ENCODE measurements around the gene OR6N1. TPM values are rescaled to one million over a fixed set of nuclear protein-coding genes. Genes with fewer than 3 reads are reported as not detected.

OR6N1 gene
- total and polyA plus RNA-seq, 2 of the 4 experiments (the other 2 are of a cell fraction) = not detected

DNA sequence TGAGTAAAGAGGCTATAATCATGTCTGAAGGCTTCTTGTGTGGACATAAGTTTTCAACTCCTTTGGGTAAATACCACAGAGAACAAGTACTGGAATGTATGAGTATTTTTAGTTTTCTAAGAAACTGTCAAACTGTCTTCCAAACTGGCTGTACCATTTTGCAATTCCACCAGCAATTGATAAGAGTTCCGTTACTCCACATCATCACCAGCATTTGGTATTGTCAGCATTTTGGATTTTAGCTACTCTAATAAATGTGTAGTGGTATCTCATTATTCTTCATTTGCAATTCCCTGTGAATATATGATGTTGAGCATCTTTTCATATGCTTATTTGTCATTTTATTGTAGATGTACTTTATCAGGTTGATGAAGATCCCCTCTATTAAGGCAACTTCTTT is 49.7 kb upstream of the OR6N1 start:
- in situ Hi-C loops (cut with MboI; ENCODE audit: low sequenced_read_pairs) = no loop called here
- Histone ChIP-seq H3K4me2 (ENCODE audit: low read depth, low read length) (no peak overlapping the region), H2AK5ac (ENCODE audit: low read depth, low read length) (no peak overlapping the region), H4K20me1 (ENCODE audit: insufficient read depth, low read length) (no peaks in the 10 kb centered on the region), H3K9me3 (ENCODE audit: control insufficient read depth, insufficient read depth, low read length) (no peaks in the 10 kb centered on the region), H4K8ac (ENCODE audit: low read depth in 2 of 2, low read length in 2 of 2) (no peak overlapping the region), H2AFZ (replicated peaks; ENCODE audit: low read length, poor library complexity) (no peak overlapping the region), H3K56ac (ENCODE audit: extremely low read depth, insufficient read depth, low read length) (no peak overlapping the region), H3K23ac (ENCODE audit: low read depth, low read length) (no peak overlapping the region), H2BK120ac (ENCODE audit: low read depth, low read length) (no peak overlapping the region), H3K27me3 (ENCODE audit: control insufficient read depth, insufficient read depth, low read length) (no peaks in the 10 kb centered on the region), H3K9me1 (ENCODE audit: insufficient read depth, low read length) (no peaks in the 10 kb centered on the region), H3K27ac (ENCODE audit: insufficient read depth, low read length) (no peak overlapping the region), H2BK20ac (ENCODE audit: low read depth, low read length) (no peak overlapping the region), H3K18ac (ENCODE audit: low read depth, low read length) (no peak overlapping the region), H3K4me1 (ENCODE audit: control insufficient read depth, insufficient read depth, low read length) (no peaks in the 10 kb centered on the region), H3K9ac (ENCODE audit: low read depth, low read length) (no peak overlapping the region), H2BK15ac (ENCODE audit: low read depth, low read length) (no peak overlapping the region), H4K91ac (ENCODE audit: insufficient read depth, low read depth, low read length) (no peak overlapping the region), H2AK9ac (replicated peaks; ENCODE audit: low read depth, low read length, poor library complexity) (no peak overlapping the region), H2BK5ac (ENCODE audit: low read depth, low read length, poor library complexity, severe bottlenecking) (no peak overlapping the region), H3K4me3 (ENCODE audit: insufficient read depth, low read depth, low read length) (no peak overlapping the region), H3K4ac (ENCODE audit: low read depth, low read length) (no peak overlapping the region), H3K79me1 (ENCODE audit: low read depth in 1 of 2, low read length in 2 of 2) (no peaks in the 10 kb centered on the region), H4K5ac (ENCODE audit: low read depth, low read length) (no peak overlapping the region), H3K14ac (replicated peaks; ENCODE audit: low read depth, low read length) (no peak overlapping the region), H3K36me3 (ENCODE audit: control insufficient read depth, insufficient read depth, low read length) (no peaks in the 10 kb centered on the region)
- BruUV-seq (replicated peaks) = no TSS peak
- TF ChIP-seq MXI1 (IDR thresholded peaks at IDR 0.05; ENCODE audit: borderline replicate concordance, low read depth, low read length) (no peak), FOS (IDR thresholded peaks at IDR 0.05; ENCODE audit: low read depth, low read length) (no peak), BHLHE40 (IDR thresholded peaks at IDR 0.05; ENCODE audit: low read depth, low read length) (no peak), RAD21 (IDR thresholded peaks at IDR 0.05; ENCODE audit: low read length) (no peak), RFX5 (IDR thresholded peaks at IDR 0.05; ENCODE audit: low read depth, low read length) (no peak), RCOR1 (IDR thresholded peaks at IDR 0.05; ENCODE audit: insufficient replicate concordance, low read length) (no peak), MAZ (IDR thresholded peaks at IDR 0.05; ENCODE audit: borderline replicate concordance, low read depth, low read length) (no peak), SMC3 (IDR thresholded peaks at IDR 0.05; ENCODE audit: low read depth, low read length) (no peak), NFE2L2 (IDR thresholded peaks at IDR 0.05; ENCODE audit: low read depth, low read length) (no peak), POLR2A (IDR thresholded peaks at IDR 0.05; ENCODE audit: low read depth, low read length) (no peak), MAFK (IDR thresholded peaks at IDR 0.05; ENCODE audit: low read depth, low read length) (no peak)
- TF ChIP-seq, protein P1, sequence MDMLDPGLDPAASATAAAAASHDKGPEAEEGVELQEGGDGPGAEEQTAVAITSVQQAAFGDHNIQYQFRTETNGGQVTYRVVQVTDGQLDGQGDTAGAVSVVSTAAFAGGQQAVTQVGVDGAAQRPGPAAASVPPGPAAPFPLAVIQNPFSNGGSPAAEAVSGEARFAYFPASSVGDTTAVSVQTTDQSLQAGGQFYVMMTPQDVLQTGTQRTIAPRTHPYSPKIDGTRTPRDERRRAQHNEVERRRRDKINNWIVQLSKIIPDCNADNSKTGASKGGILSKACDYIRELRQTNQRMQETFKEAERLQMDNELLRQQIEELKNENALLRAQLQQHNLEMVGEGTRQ (IDR thresholded peaks at IDR 0.05; ENCODE audit: low read depth, low read length) = no peak
- WGBS, 2 experiments (ENCODE audit: extremely low coverage in 2 of 2, insufficient read length in 1 of 2) = no CpG with 5 or more reads among the region's 1 CpG
- CTCF ChIA-PET = no interaction called here
- ATAC-seq (ENCODE audit: low read depth) = no peak
- POLR2A ChIA-PET (ENCODE audit: unreplicated experiment) = no interaction called here
- no peak for DNase-seq
- dilution Hi-C loops (cut with HindIII; ENCODE audit: low sequenced_read_pairs, unreplicated experiment) = no loop called here
- intact Hi-C loops (cut with micrococcal nuclease) = no loop called here
